ENCODE measurements around the gene CERCAM.

The CERCAM gene

GRCh38 chr9:128456613-128457061 is 36.0 kb downstream of the CERCAM start:
- Histone ChIP-seq H4K20me1 (ENCODE audit: insufficient read depth, low read length) (no peaks in the 10 kb centered on the region), H3K79me2 (ENCODE audit: low read length) (peaks cover 19% of the 10 kb centered on the region), H3K4me2 (ENCODE audit: low read depth, low read length) (peak overlapping the region; percentile 96), H3K9ac (ENCODE audit: low read length) (peak overlapping the region; percentile 84), H3F3A (ENCODE audit: insufficient read depth, low read length) (peaks cover 6% of the 10 kb centered on the region), H3K27me3 (replicated peaks; ENCODE audit: insufficient read depth, low read length) (0 out of 2 replicates have a peak, but pooled peaks cover 2% of the 10 kb centered on the region), H3K4me3 (ENCODE audit: low read length) (peak overlapping the region; percentile 92), H2AFZ (ENCODE audit: low read length) (peak overlapping the region; percentile 94), H3K9me3 (replicated peaks; ENCODE audit: insufficient read depth, low read length) (no peaks in the 10 kb centered on the region), H3K9me2 (replicated peaks; ENCODE audit: insufficient read depth, low read length) (no peaks in the 10 kb centered on the region), H3K4me1 (ENCODE audit: low read length) (peaks cover 7% of the 10 kb centered on the region; the same call in 1 of the 2 replicates), H3K27ac (ENCODE audit: low read length) (peak overlapping the region; percentile 76; the same call in 1 of the 2 replicates), H3K36me3 (replicated peaks; ENCODE audit: insufficient read depth, low read length) (0 out of 2 replicates have a peak, but pooled peaks cover 3% of the 10 kb centered on the region)
- DNase-seq: peak; percentile 82
- TF ChIP-seq EZH2 (optimal IDR thresholded peaks at IDR 0.05; ENCODE audit: low read depth, low read length) (no peak), EZH2phosphoT487 (IDR thresholded peaks at IDR 0.05; ENCODE audit: low read length) (no peak), CTCF (IDR thresholded peaks at IDR 0.05; ENCODE audit: low read length) (no peak)

- Histone ChIP-seq H3K9me2 (replicated peaks; ENCODE audit: insufficient read depth, low read length) (no peaks in the 10 kb centered on the region), H2AFZ (ENCODE audit: low read length) (peak overlapping the region; percentile 94; the same call in 1 of the 2 replicates), H4K20me1 (ENCODE audit: insufficient read depth, low read length) (no peaks in the 10 kb centered on the region), H3F3A (ENCODE audit: insufficient read depth, low read length) (peaks cover 6% of the 10 kb centered on the region), H3K9ac (ENCODE audit: low read length) (peak overlapping the region; percentile 84; the same call in 1 of the 2 replicates), H3K4me3 (ENCODE audit: low read length) (peak overlapping the region; percentile 92), H3K27me3 (replicated peaks; ENCODE audit: insufficient read depth, low read length) (no peaks in the 10 kb centered on the region), H3K4me1 (ENCODE audit: low read length) (peaks cover 7% of the 10 kb centered on the region; the same call in 1 of the 2 replicates), H3K36me3 (replicated peaks; ENCODE audit: insufficient read depth, low read length) (0 out of 2 replicates have a peak, but pooled peaks cover 3% of the 10 kb centered on the region), H3K27ac (ENCODE audit: low read length) (no peak overlapping the region), H3K79me2 (ENCODE audit: low read length) (peaks cover 19% of the 10 kb centered on the region), H3K9me3 (replicated peaks; ENCODE audit: insufficient read depth, low read length) (no peaks in the 10 kb centered on the region), H3K4me2 (ENCODE audit: low read depth, low read length) (peak overlapping the region; percentile 96)
- no peak for DNase-seq
- TF ChIP-seq CTCF (IDR thresholded peaks at IDR 0.05; ENCODE audit: low read length): no peak
- TF ChIP-seq EZH2 (optimal IDR thresholded peaks at IDR 0.05; ENCODE audit: low read depth, low read length): no peak
- TF ChIP-seq EZH2phosphoT487 (IDR thresholded peaks at IDR 0.05; ENCODE audit: low read length): no peak
Measured at GRCh38 chr9:128457207-128457606, 36.5 kb downstream of the CERCAM start.

- Histone ChIP-seq H4K20me1 (ENCODE audit: insufficient read depth, low read length) (no peaks in the 10 kb centered on the region), H3K79me2 (ENCODE audit: low read length) (peaks cover 19% of the 10 kb centered on the region), H3K4me2 (ENCODE audit: low read depth, low read length) (no peak overlapping the region), H2AFZ (ENCODE audit: low read length) (no peak overlapping the region), H3K27ac (ENCODE audit: low read length) (no peak overlapping the region), H3K4me1 (ENCODE audit: low read length) (peaks cover 7% of the 10 kb centered on the region; the same call in 1 of the 2 replicates), H3K27me3 (replicated peaks; ENCODE audit: insufficient read depth, low read length) (no peaks in the 10 kb centered on the region), H3K9ac (ENCODE audit: low read length) (no peak overlapping the region), H3F3A (ENCODE audit: insufficient read depth, low read length) (peaks cover 6% of the 10 kb centered on the region), H3K9me2 (replicated peaks; ENCODE audit: insufficient read depth, low read length) (no peaks in the 10 kb centered on the region), H3K4me3 (ENCODE audit: low read length) (no peak overlapping the region), H3K9me3 (replicated peaks; ENCODE audit: insufficient read depth, low read length) (no peaks in the 10 kb centered on the region), H3K36me3 (replicated peaks; ENCODE audit: insufficient read depth, low read length) (0 out of 2 replicates have a peak, but pooled peaks cover 3% of the 10 kb centered on the region)
- DNase-seq: no peak
- no peak for TF ChIP-seq EZH2phosphoT487 (IDR thresholded peaks at IDR 0.05; ENCODE audit: low read length)
- TF ChIP-seq EZH2 (optimal IDR thresholded peaks at IDR 0.05; ENCODE audit: low read depth, low read length): no peak
- TF ChIP-seq CTCF (IDR thresholded peaks at IDR 0.05; ENCODE audit: low read length): no peak
Measured at GRCh38 chr9:128459011-128459410, 38.4 kb downstream of the CERCAM start.

Data from MM.1S (cell line).